Lower leg skin (tissue), 4 donors: ENCODE results near the gene VSTM4. TPM values are rescaled to one million over a fixed set of nuclear protein-coding genes. Genes with fewer than 3 reads are reported as not detected.

ENCODE experiments used
- DNase-seq, 2 donors: peaks; one replicate each; pipeline ENCODE4 v3.0.0-alpha.2; 2019; ENCODE audit warnings: low spot score in 2 of 2
- H3K4me3 ChIP-seq: fragments of 200-600 bp; sonication (generic); 2 replicates; pipeline ENCODE4 v1.5.1; 2017; ENCODE audit warnings: mild to moderate bottlenecking, low read depth; ENCODE audit not compliant: poor library complexity, severe bottlenecking
- POLR2A ChIP-seq, 2 donors: fragments of 450-650 bp; IDR thresholded peaks; one replicate each; pipeline ENCODE4 v1.6.1; 2016 to 2017; ENCODE audit warnings: antibody characterized with exemption in 2 of 2, mild to moderate bottlenecking in 1 of 2, moderate library complexity in 1 of 2
- WGBS, 2 donors: methylation state at CpG; one replicate each; pipeline ENCODE4 v1.1.5; 2018; 5-methylcytosine and 5-hydroxymethylcytosine counted together
- intact Hi-C: fragments of 100-400 bp; cut with DNase I; formaldehyde crosslinking; loops from one replicate; pipeline ENCODE4 v1.15.0; 2023; ENCODE audit warnings: low total_unique reads
- total RNA-seq, 4 donors: library from RNA; depleted of rRNA; stranded (reverse); fragments of >200 nt; gene quantifications; one replicate each; pipeline ENCODE4 v1.1.0, GENCODE V29; 2016
- TF ChIP-seq, protein P1 (sequence below), 3 donors: fragments of 450-650 bp; IDR thresholded peaks; one replicate each; pipeline ENCODE4 v1.5.1; 2016; ENCODE audit warnings: antibody characterized with exemption in 3 of 3, mild to moderate bottlenecking in 3 of 3, moderate library complexity in 2 of 3

VSTM4 gene
- total RNA-seq, 4 donors from 2014 or later, result 1.1 to 5.0 (median 3.3) TPM

DNA sequence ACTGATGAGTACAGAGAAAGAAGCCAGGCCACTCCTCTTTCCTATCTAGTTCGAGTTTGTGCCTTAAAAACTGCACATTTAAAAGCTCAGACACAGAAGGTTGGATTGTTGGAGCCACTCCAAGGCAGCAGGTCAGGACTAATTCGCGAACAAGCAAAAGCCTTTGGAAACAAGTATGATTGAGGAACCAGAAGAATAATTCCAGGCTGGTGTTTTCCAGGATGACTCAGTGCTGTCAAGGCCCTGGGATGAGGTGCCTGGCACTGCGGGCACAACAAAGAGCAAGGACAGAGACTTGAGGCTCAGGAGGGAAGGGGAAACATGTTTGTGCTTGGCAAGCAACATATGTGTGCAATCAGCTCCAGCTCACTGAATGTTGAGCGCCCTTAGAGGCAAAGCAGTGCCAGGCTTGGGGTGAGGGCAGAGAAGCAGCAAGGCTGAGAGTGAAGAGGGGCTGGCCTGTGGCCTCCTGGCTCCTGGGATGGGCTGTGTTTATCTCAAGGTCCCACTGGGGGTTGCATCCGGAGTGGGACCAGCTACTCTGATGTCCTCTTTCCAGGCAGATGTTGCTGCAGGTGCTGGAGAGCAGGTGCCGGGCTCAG is 44.1 kb downstream of the VSTM4 start:
- TF ChIP-seq, protein P1, sequence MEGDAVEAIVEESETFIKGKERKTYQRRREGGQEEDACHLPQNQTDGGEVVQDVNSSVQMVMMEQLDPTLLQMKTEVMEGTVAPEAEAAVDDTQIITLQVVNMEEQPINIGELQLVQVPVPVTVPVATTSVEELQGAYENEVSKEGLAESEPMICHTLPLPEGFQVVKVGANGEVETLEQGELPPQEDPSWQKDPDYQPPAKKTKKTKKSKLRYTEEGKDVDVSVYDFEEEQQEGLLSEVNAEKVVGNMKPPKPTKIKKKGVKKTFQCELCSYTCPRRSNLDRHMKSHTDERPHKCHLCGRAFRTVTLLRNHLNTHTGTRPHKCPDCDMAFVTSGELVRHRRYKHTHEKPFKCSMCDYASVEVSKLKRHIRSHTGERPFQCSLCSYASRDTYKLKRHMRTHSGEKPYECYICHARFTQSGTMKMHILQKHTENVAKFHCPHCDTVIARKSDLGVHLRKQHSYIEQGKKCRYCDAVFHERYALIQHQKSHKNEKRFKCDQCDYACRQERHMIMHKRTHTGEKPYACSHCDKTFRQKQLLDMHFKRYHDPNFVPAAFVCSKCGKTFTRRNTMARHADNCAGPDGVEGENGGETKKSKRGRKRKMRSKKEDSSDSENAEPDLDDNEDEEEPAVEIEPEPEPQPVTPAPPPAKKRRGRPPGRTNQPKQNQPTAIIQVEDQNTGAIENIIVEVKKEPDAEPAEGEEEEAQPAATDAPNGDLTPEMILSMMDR (IDR thresholded peaks at IDR 0.05), result no peak
- no peak for TF ChIP-seq POLR2A (IDR thresholded peaks at IDR 0.05)
- DNase-seq, result peak; percentile 43 to 66
- H3K4me3 ChIP-seq, result no peak overlapping the region
- intact Hi-C loops, result no loop called here
- 39 to 44% methylated on average over 7 of the region's 7 CpGs for WGBS, 2 donors

DNA sequence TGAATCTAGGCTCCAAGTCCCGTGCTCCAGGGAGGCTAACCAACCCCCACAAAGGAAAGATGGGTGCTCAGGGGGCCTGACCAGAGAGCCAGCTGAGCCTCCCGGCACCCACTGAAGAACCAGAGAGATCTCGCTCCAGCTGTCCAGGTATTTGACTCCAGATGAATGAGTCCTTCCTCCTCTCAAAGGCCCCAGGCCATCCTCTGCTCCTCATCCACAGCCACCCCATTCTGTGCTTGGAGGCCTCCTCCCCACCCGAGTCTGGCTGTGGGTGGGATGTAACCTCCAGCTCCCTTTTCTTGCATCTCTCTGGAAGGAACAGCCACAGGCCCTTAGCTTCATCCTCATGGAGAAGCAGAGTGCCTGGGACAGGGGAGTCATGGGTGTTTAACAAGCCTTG is 44.6 kb downstream of the VSTM4 start:
- intact Hi-C loops, result no loop called here
- H3K4me3 ChIP-seq, result no peak overlapping the region
- TF ChIP-seq, protein P1 (IDR thresholded peaks at IDR 0.05), result no peak
- no peak for TF ChIP-seq POLR2A (IDR thresholded peaks at IDR 0.05)
- DNase-seq, result peak in 1 of 2 donors; percentile 53
- 59 to 60% methylated on average over 4 of the region's 4 CpGs for WGBS, 2 donors

DNA sequence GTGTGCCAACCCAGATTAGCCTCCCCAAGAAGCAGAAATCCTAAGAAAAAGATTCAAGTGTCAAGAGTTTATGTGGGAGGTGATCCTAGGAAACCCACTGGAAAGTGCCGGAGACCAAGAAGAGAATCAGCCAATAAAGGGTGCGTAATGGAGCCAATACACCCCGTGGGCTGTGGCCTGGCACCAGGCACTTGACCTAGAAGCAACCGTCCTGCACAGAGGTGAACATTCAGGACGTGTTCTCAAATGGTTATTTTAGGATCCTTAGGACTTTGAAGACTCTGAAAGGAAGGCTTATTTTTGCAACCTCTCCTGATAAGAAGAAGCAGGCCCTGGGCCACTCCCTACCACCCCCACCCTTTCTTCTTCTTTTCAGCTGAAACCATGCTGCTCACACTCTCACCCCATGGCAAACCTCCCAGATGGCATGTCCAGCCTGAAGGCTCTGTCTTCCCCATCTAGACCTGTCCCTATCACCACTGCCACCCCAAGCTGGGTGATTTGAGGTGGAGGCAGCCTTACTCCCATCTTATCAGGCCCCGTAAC is 46.6 kb downstream of the VSTM4 start:
- no peak overlapping the region for H3K4me3 ChIP-seq
- TF ChIP-seq, protein P1 (IDR thresholded peaks at IDR 0.05), result no peak
- TF ChIP-seq POLR2A (IDR thresholded peaks at IDR 0.05), result no peak
- 78 to 82% methylated on average over 6 of the region's 6 CpGs for WGBS, 2 donors
- intact Hi-C loops, result no loop called here
- peak in 1 of 2 donors; percentile 61 for DNase-seq

DNA sequence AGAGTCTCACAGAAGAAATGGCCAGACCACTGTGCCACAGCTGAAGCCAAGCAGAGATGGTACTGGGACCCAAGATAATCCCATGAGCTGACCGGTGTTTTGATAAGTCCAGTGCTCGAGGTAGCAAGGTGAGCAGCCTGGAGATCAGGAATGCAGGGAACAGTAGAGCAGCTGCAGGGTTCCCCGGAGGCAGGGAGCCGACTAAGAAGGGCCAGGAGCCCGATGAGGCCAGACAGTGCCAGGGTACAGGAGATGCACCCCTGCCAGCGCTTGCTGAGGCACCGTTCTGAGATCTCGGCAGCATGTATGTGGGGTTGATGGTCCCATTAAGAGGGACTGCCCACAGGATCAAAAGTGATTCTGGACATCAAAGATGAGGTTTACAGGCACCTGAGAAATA is 47.1 kb downstream of the VSTM4 start:
- WGBS, 2 donors, result 88 to 96% methylated on average over 8 of the region's 8 CpGs
- intact Hi-C loops, result no loop called here
- TF ChIP-seq, protein P1 (IDR thresholded peaks at IDR 0.05), result no peak
- no peak for TF ChIP-seq POLR2A (IDR thresholded peaks at IDR 0.05)
- no peak overlapping the region for H3K4me3 ChIP-seq
- DNase-seq, result peak in 1 of 2 donors; percentile 54

DNA sequence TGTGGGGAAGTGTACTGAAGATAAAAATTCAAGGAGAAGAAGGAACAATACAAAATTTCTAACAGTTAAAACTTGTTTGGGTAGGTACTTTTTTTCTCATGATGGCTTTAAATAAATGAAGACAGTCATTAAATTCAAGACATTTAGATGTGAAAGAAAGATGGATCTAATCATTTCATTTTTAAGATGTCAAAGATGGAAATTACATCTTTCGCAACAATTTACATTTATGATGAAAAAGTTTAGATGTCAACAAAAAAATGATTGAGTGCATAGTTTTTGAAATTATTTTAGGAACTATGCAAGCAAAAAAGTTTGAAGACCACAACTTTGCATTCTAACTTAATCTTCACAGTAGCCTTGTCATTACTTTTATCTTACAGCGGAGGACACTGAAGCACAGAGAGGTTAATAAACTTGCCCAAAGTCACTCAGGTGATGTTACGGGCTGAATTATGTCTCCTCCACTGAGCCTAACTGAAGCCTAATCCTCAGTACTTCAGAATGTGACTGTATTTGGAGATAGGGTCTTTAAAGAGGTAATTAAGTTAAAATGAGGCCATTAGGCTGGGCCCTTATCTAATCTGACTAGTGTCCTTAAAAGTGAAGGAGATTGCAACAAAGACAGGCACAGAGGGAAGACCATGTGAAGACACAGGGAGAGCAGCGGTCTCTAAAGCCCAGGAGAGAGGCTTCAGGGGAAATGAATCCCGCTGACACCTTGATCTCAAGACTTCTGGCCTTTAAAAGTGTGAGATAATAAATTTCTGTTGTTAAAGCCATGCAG is 48.2 kb downstream of the VSTM4 start:
- WGBS, 2 donors, result 93 to 95% methylated on average over 5 of the region's 5 CpGs
- TF ChIP-seq, protein P1 (IDR thresholded peaks at IDR 0.05), result no peak
- no peak for TF ChIP-seq POLR2A (IDR thresholded peaks at IDR 0.05)
- intact Hi-C loops, result no loop called here

More for the DNA sequence above, 48.2 kb downstream of the VSTM4 start:
- DNase-seq, result no peak
- H3K4me3 ChIP-seq, result no peak overlapping the region
